ENCODE data around the gene KRT77. TPM values are rescaled to one million over a fixed set of nuclear protein-coding genes. Genes with fewer than 3 reads are reported as not detected.
A peak's percentile ranks its signal among the peaks of the same experiment; 100 is the strongest.
"Not testable (repeated sequence)": the region's sequence is repeated elsewhere in the genome, so short reads cannot be mapped to it uniquely, and the experiment has no call there.

KRT77 gene
- polyA plus RNA-seq, 3 donors from 2014 or later, result not detected

GRCh38 chr12:52675301-52675701 is 28.0 kb downstream of the KRT77 start:
- Mint-ChIP-seq H3K36me3 (no peaks in the 10 kb centered on the region), H3K4me3 (no peak overlapping the region), H3K27ac (no peak overlapping the region), H3K27me3 (ENCODE audit: low read depth in 3 of 3) (peaks cover 7 to 13% (median 12%) of the 10 kb centered on the region in 3 donors), H3K9me3 (no peaks in the 10 kb centered on the region), H3K4me1 (peaks cover 6 to 14% of the 10 kb centered on the region in 2 donors)
- no peak for DNase-seq

- Mint-ChIP-seq H3K27me3 (ENCODE audit: low read depth in 3 of 3) (peaks cover 5 to 11% (median 7%) of the 10 kb centered on the region in 3 donors), H3K36me3 (peaks cover 0 to 4% (median 0%) of the 10 kb centered on the region in 3 donors), H3K27ac (peak overlapping the region in 2 of 6 donors; percentile 33 to 43), H3K9me3 (no peaks in the 10 kb centered on the region), H3K4me1 (peaks cover 0 to 8% of the 10 kb centered on the region in 2 donors), H3K4me3 (no peak overlapping the region)
- DNase-seq, result no peak
Measured at GRCh38 chr12:52674433-52674775, 28.9 kb downstream of the KRT77 start.

- DNase-seq, result no peak
- Mint-ChIP-seq H3K36me3 (peaks cover 0 to 4% (median 0%) of the 10 kb centered on the region in 3 donors), H3K4me3 (no peak overlapping the region), H3K4me1 (peaks cover 0 to 6% of the 10 kb centered on the region in 2 donors), H3K9me3 (no peaks in the 10 kb centered on the region), H3K27me3 (ENCODE audit: low read depth in 3 of 3) (peaks cover 5 to 11% (median 7%) of the 10 kb centered on the region in 3 donors), H3K27ac (peak overlapping the region in 1 of 6 donors; percentile 43)
Measured at GRCh38 chr12:52673713-52674432, 29.5 kb downstream of the KRT77 start.

- Mint-ChIP-seq H3K36me3 (peaks cover 0 to 4% (median 0%) of the 10 kb centered on the region in 3 donors), H3K4me3 (no peak overlapping the region), H3K4me1 (peaks cover 0 to 6% of the 10 kb centered on the region in 2 donors), H3K27ac (no peak overlapping the region), H3K27me3 (ENCODE audit: low read depth in 3 of 3) (peaks cover 1 to 11% (median 7%) of the 10 kb centered on the region in 3 donors), H3K9me3 (no peaks in the 10 kb centered on the region)
- no peak for DNase-seq
Measured at GRCh38 chr12:52673217-52673616, 30.1 kb downstream of the KRT77 start.

- Mint-ChIP-seq H3K4me1 (peaks cover 0 to 6% of the 10 kb centered on the region in 2 donors), H3K27ac (no peak overlapping the region), H3K36me3 (peaks cover 0 to 4% (median 0%) of the 10 kb centered on the region in 3 donors), H3K9me3 (no peaks in the 10 kb centered on the region), H3K4me3 (no peak overlapping the region), H3K27me3 (ENCODE audit: low read depth in 3 of 3) (peaks cover 3 to 11% (median 5%) of the 10 kb centered on the region in 3 donors)
- DNase-seq, result no peak
Measured at GRCh38 chr12:52672321-52672933, 30.9 kb downstream of the KRT77 start.

- no peaks in the 10 kb centered on the region for H3K9me3 Mint-ChIP-seq
- peaks cover 3 to 7% (median 5%) of the 10 kb centered on the region in 3 donors for H3K27me3 Mint-ChIP-seq (ENCODE audit: low read depth in 3 of 3)
- no peak overlapping the region for H3K27ac Mint-ChIP-seq
- peaks cover 0 to 6% of the 10 kb centered on the region in 2 donors for H3K4me1 Mint-ChIP-seq
- no peak for DNase-seq
- H3K4me3 Mint-ChIP-seq, result no peak overlapping the region
- H3K36me3 Mint-ChIP-seq, result peaks cover 0 to 4% (median 0%) of the 10 kb centered on the region in 3 donors
Measured at GRCh38 chr12:52670961-52671360, 32.4 kb downstream of the KRT77 start.

GRCh38 chr12:52670506-52670905 is 32.8 kb downstream of the KRT77 start:
- Mint-ChIP-seq H3K36me3 (peaks cover 0 to 4% (median 0%) of the 10 kb centered on the region in 3 donors), H3K27ac (no peak overlapping the region), H3K9me3 (no peaks in the 10 kb centered on the region), H3K4me1 (peaks cover 0 to 6% of the 10 kb centered on the region in 2 donors), H3K27me3 (ENCODE audit: low read depth in 3 of 3) (peaks cover 2 to 6% (median 2%) of the 10 kb centered on the region in 3 donors), H3K4me3 (no peak overlapping the region)
- DNase-seq, result no peak

- H3K27ac Mint-ChIP-seq, result peak overlapping the region in 1 of 6 donors; percentile 19
- not testable (repeated sequence) for H3K27me3 Mint-ChIP-seq (ENCODE audit: low read depth in 3 of 3)
Measured at GRCh38 chr12:52669941-52670340, 33.4 kb downstream of the KRT77 start.

GRCh38 chr12:52669426-52669825 is 33.9 kb downstream of the KRT77 start:
- H3K36me3 Mint-ChIP-seq, result peaks cover 0 to 4% (median 0%) of the 10 kb centered on the region in 3 donors
- H3K4me1 Mint-ChIP-seq, result peaks cover 0 to 3% of the 10 kb centered on the region in 2 donors
- H3K9me3 Mint-ChIP-seq, result no peaks in the 10 kb centered on the region
- no peak overlapping the region for H3K4me3 Mint-ChIP-seq
- no peak for DNase-seq
- peaks cover 2% of the 10 kb centered on the region in 3 donors for H3K27me3 Mint-ChIP-seq (ENCODE audit: low read depth in 3 of 3)
- H3K27ac Mint-ChIP-seq, result peak overlapping the region in 1 of 6 donors; percentile 19

More at GRCh38 chr12:52669941-52670340, 33.4 kb downstream of the KRT77 start:
- not testable (repeated sequence) for H3K4me1 Mint-ChIP-seq, H3K9me3 Mint-ChIP-seq, H3K36me3 Mint-ChIP-seq, DNase-seq, H3K4me3 Mint-ChIP-seq

- no peaks in the 10 kb centered on the region for H3K9me3 Mint-ChIP-seq
- peak overlapping the region in 2 of 6 donors; percentile 6 to 49 for H3K27ac Mint-ChIP-seq
- H3K36me3 Mint-ChIP-seq, result peaks cover 0 to 4% (median 0%) of the 10 kb centered on the region in 3 donors
- peaks cover 3 to 7% of the 10 kb centered on the region in 2 donors for H3K4me1 Mint-ChIP-seq
- no peak for DNase-seq
- no peak overlapping the region for H3K4me3 Mint-ChIP-seq
- H3K27me3 Mint-ChIP-seq (ENCODE audit: low read depth in 3 of 3), result peaks cover 0 to 2% (median 0%) of the 10 kb centered on the region in 3 donors
Measured at GRCh38 chr12:52667931-52668330, 35.4 kb downstream of the KRT77 start.

GRCh38 chr12:52667509-52667908 is 35.8 kb downstream of the KRT77 start:
- Mint-ChIP-seq H3K4me3 (no peak overlapping the region), H3K27me3 (ENCODE audit: low read depth in 3 of 3) (peaks cover 0 to 2% (median 0%) of the 10 kb centered on the region in 3 donors), H3K9me3 (no peaks in the 10 kb centered on the region), H3K4me1 (peaks cover 8 to 11% of the 10 kb centered on the region in 2 donors), H3K27ac (peak overlapping the region in 2 of 6 donors; percentile 32 to 54), H3K36me3 (peaks cover 0 to 4% (median 0%) of the 10 kb centered on the region in 3 donors)
- DNase-seq, result no peak

GRCh38 chr12:52666471-52666870 is 36.9 kb downstream of the KRT77 start:
- Mint-ChIP-seq H3K27ac (peak overlapping the region in 1 of 6 donors; percentile 46), H3K36me3 (peaks cover 0 to 4% (median 0%) of the 10 kb centered on the region in 3 donors), H3K4me3 (no peak overlapping the region), H3K4me1 (peaks cover 18 to 21% of the 10 kb centered on the region in 2 donors), H3K27me3 (ENCODE audit: low read depth in 3 of 3) (peaks cover 0 to 2% (median 0%) of the 10 kb centered on the region in 3 donors), H3K9me3 (no peaks in the 10 kb centered on the region)
- no peak for DNase-seq

GRCh38 chr12:52663420-52663819 is 39.9 kb downstream of the KRT77 start:
- Mint-ChIP-seq H3K9me3 (no peaks in the 10 kb centered on the region), H3K4me1 (peaks cover 18 to 33% of the 10 kb centered on the region in 2 donors), H3K27me3 (ENCODE audit: low read depth in 3 of 3) (peaks cover 0 to 6% (median 2%) of the 10 kb centered on the region in 3 donors), H3K36me3 (peaks cover 0 to 4% (median 0%) of the 10 kb centered on the region in 3 donors), H3K4me3 (no peak overlapping the region), H3K27ac (peak overlapping the region in 4 of 6 donors; percentile 61 to 91 (median 83))
- DNase-seq, result no peak

GRCh38 chr12:52662918-52663229 is 40.5 kb downstream of the KRT77 start:
- H3K9me3 Mint-ChIP-seq, result no peaks in the 10 kb centered on the region
- peaks cover 2 to 4% (median 2%) of the 10 kb centered on the region in 3 donors for H3K27me3 Mint-ChIP-seq (ENCODE audit: low read depth in 3 of 3)
- peak overlapping the region in 3 of 5 donors; percentile 7 to 72 (median 67) for H3K4me3 Mint-ChIP-seq
- H3K36me3 Mint-ChIP-seq, result peaks cover 0 to 4% (median 0%) of the 10 kb centered on the region in 3 donors
- H3K27ac Mint-ChIP-seq, result peak overlapping the region; percentile 78 to 94 (median 88)
- H3K4me1 Mint-ChIP-seq, result peaks cover 18 to 33% of the 10 kb centered on the region in 2 donors
- DNase-seq, result no peak
